OCI-LY3 (cell line): Measurements from ENCODE around the gene BCR.

ENCODE experiments used
- CTCF ChIP-seq: fragments of 200-600, 300-600 bp; sonication (generic); IDR thresholded peaks from 2 replicates; pipeline ENCODE4 v1.5.1; 2014; ENCODE audit warnings: antibody characterized with exemption, low read length, low read depth
- EZH2phosphoT487 ChIP-seq: fragments of 200-600 bp; shearing (Covaris generic); IDR thresholded peaks from 2 replicates; pipeline ENCODE4 v1.6.1; 2018; ENCODE audit warnings: antibody characterized with exemption, mixed run types, low read depth

GRCh38 chr22:23265368-23265700, 85.0 kb downstream of the BCR start:
- TF ChIP-seq CTCF (no peak), EZH2phosphoT487 (no peak)
